Progenitor cell of endocrine pancreas (in vitro differentiated cells): ENCODE measurements around the gene CRADD. TPM values are rescaled to one million over a fixed set of nuclear protein-coding genes. Genes with fewer than 3 reads are reported as not detected.

Experiments
- DNase-seq: peaks from one replicate; pipeline ENCODE4 v3.0.0; 2021; ENCODE audit warnings: low spot score; ENCODE audit not compliant: unreplicated experiment
- H3K27ac Mint-ChIP-seq: 2 replicates; pipeline ENCODE4 v1.8.0; 2021; ENCODE audit warnings: mild to moderate bottlenecking, moderate library complexity, mixed read lengths
- H3K27me3 Mint-ChIP-seq: 2 replicates; pipeline ENCODE4 v1.8.0; 2021; ENCODE audit warnings: mixed read lengths
- H3K36me3 Mint-ChIP-seq: 2 replicates; pipeline ENCODE4 v1.8.0; 2022; ENCODE audit warnings: mixed read lengths; ENCODE audit not compliant: insufficient read depth
- H3K4me1 Mint-ChIP-seq: 2 replicates; pipeline ENCODE4 v1.8.0; 2021; ENCODE audit warnings: low read depth, mixed read lengths
- H3K4me3 Mint-ChIP-seq: 2 replicates; pipeline ENCODE4 v1.8.0; 2021; ENCODE audit warnings: low read depth, mild to moderate bottlenecking, moderate library complexity, mixed read lengths
- H3K9me3 Mint-ChIP-seq: 2 replicates; pipeline ENCODE4 v1.8.0; 2021; ENCODE audit warnings: low read depth, mixed read lengths
- CTCF ChIP-seq: fragments of 200-600 bp; sonication (generic); IDR thresholded peaks from one replicate; pipeline ENCODE4 v1.5.0; 2021; ENCODE audit warnings: antibody characterized with exemption, mild to moderate bottlenecking; ENCODE audit not compliant: unreplicated experiment
- total RNA-seq: library from RNA; stranded (reverse); gene quantifications from 2 replicates; pipeline ENCODE4 v1.2.1, GENCODE V29; 2021

Gene CRADD
- total RNA-seq, 1 donor from 2014 or later, result 11.7 TPM

- H3K36me3 Mint-ChIP-seq, result no peaks in the 10 kb centered on the region
- no peak for TF ChIP-seq CTCF
- H3K27me3 Mint-ChIP-seq, result no peaks in the 10 kb centered on the region
- no peaks in the 10 kb centered on the region for H3K9me3 Mint-ChIP-seq
- no peak for DNase-seq
- H3K4me3 Mint-ChIP-seq, result no peak overlapping the region
- H3K27ac Mint-ChIP-seq, result no peak overlapping the region
- no peaks in the 10 kb centered on the region for H3K4me1 Mint-ChIP-seq
These were observed 159.6 kb downstream of the CRADD start for GRCh38 chr12:93836620-93837260.

GRCh38 chr12:93838193-93838592, 161.0 kb downstream of the CRADD start:
- Mint-ChIP-seq H3K4me1 (no peaks in the 10 kb centered on the region), H3K4me3 (no peak overlapping the region), H3K27me3 (no peaks in the 10 kb centered on the region), H3K27ac (no peak overlapping the region), H3K36me3 (no peaks in the 10 kb centered on the region), H3K9me3 (no peaks in the 10 kb centered on the region)
- TF ChIP-seq CTCF, result no peak
- DNase-seq, result no peak

GRCh38 chr12:93839064-93839463, 161.9 kb downstream of the CRADD start:
- no peak overlapping the region for H3K4me3 Mint-ChIP-seq
- no peaks in the 10 kb centered on the region for H3K9me3 Mint-ChIP-seq
- no peaks in the 10 kb centered on the region for H3K36me3 Mint-ChIP-seq
- no peaks in the 10 kb centered on the region for H3K27me3 Mint-ChIP-seq
- TF ChIP-seq CTCF, result no peak
- no peak for DNase-seq
- no peak overlapping the region for H3K27ac Mint-ChIP-seq
- H3K4me1 Mint-ChIP-seq, result no peaks in the 10 kb centered on the region

- H3K4me3 Mint-ChIP-seq, result no peak overlapping the region
- H3K4me1 Mint-ChIP-seq, result no peaks in the 10 kb centered on the region
- no peaks in the 10 kb centered on the region for H3K36me3 Mint-ChIP-seq
- H3K27me3 Mint-ChIP-seq, result no peaks in the 10 kb centered on the region
- no peak for TF ChIP-seq CTCF
- no peak overlapping the region for H3K27ac Mint-ChIP-seq
- no peak for DNase-seq
- no peaks in the 10 kb centered on the region for H3K9me3 Mint-ChIP-seq
These were observed 164.5 kb downstream of the CRADD start for GRCh38 chr12:93841671-93842070.

GRCh38 chr12:93844164-93844784, 167.1 kb downstream of the CRADD start:
- no peaks in the 10 kb centered on the region for H3K27me3 Mint-ChIP-seq
- no peak overlapping the region for H3K4me3 Mint-ChIP-seq

More at GRCh38 chr12:93844164-93844784, 167.1 kb downstream of the CRADD start:
- no peaks in the 10 kb centered on the region for H3K9me3 Mint-ChIP-seq
- no peak for TF ChIP-seq CTCF
- DNase-seq, result no peak
- no peak overlapping the region for H3K27ac Mint-ChIP-seq
- no peaks in the 10 kb centered on the region for H3K36me3 Mint-ChIP-seq
- no peaks in the 10 kb centered on the region for H3K4me1 Mint-ChIP-seq
